HEK293 (cell line): ENCODE data around the gene ZNF12.

Source experiments
- GLI4 ChIP-seq: fragments of 450-650 bp; formaldehyde crosslinking; IDR thresholded peaks from 2 replicates; pipeline ENCODE4 v1.5.1; 2016; ENCODE audit warnings: missing biosample characterization, missing genetic modification characterization
- GLIS1 ChIP-seq: fragments of 450-650 bp; formaldehyde crosslinking; IDR thresholded peaks from 2 replicates; pipeline ENCODE4 v1.5.1; 2016; ENCODE audit warnings: missing biosample characterization, missing genetic modification characterization
- GLIS2 ChIP-seq: fragments of 450-650 bp; formaldehyde crosslinking; IDR thresholded peaks from 2 replicates; pipeline ENCODE4 v1.5.1; 2016; ENCODE audit warnings: missing biosample characterization, missing genetic modification characterization
- KLF7 ChIP-seq: fragments of 450-650 bp; formaldehyde crosslinking; IDR thresholded peaks from 2 replicates; pipeline ENCODE4 v1.5.1; 2016; ENCODE audit warnings: missing biosample characterization, missing genetic modification characterization, borderline replicate concordance
- SP2 ChIP-seq: fragments of 450-650 bp; formaldehyde crosslinking; IDR thresholded peaks from 2 replicates; pipeline ENCODE4 v1.5.1; 2016; ENCODE audit warnings: missing biosample characterization, missing genetic modification characterization
- ZBTB48 ChIP-seq: fragments of 450-650 bp; formaldehyde crosslinking; IDR thresholded peaks from 2 replicates; pipeline ENCODE4 v1.5.1; 2016; ENCODE audit warnings: missing biosample characterization, missing genetic modification characterization
- ZFHX2 ChIP-seq: fragments of 450-650 bp; formaldehyde crosslinking; conservative IDR thresholded peaks from 2 replicates; pipeline ENCODE4 v1.5.1; 2016; ENCODE audit warnings: missing biosample characterization, missing genetic modification characterization
- ZIC2 ChIP-seq: fragments of 450-650 bp; formaldehyde crosslinking; IDR thresholded peaks from 2 replicates; pipeline ENCODE4 v1.5.1; 2016; ENCODE audit warnings: missing biosample characterization, missing genetic modification characterization
- ZNF175 ChIP-seq: fragments of 450-650 bp; formaldehyde crosslinking; IDR thresholded peaks from 2 replicates; pipeline ENCODE4 v1.5.1; 2016; ENCODE audit warnings: missing biosample characterization, missing genetic modification characterization
- ZNF335 ChIP-seq: fragments of 450-650 bp; formaldehyde crosslinking; conservative IDR thresholded peaks from 2 replicates; pipeline ENCODE4 v1.5.1; 2016; ENCODE audit warnings: missing biosample characterization, missing genetic modification characterization
- ZNF354C ChIP-seq: fragments of 450-650 bp; formaldehyde crosslinking; IDR thresholded peaks from 2 replicates; pipeline ENCODE4 v1.5.1; 2016; ENCODE audit warnings: missing biosample characterization, missing genetic modification characterization, low read depth, borderline replicate concordance
- ZNF510 ChIP-seq: fragments of 450-650 bp; formaldehyde crosslinking; IDR thresholded peaks from 2 replicates; pipeline ENCODE4 v1.5.1; 2018; ENCODE audit warnings: mild to moderate bottlenecking, missing genetic modification characterization, missing biosample characterization; ENCODE audit not compliant: insufficient replicate concordance
- ZNF76 ChIP-seq: fragments of 450-650 bp; formaldehyde crosslinking; IDR thresholded peaks from 2 replicates; pipeline ENCODE4; 2016; ENCODE audit warnings: low read depth, missing biosample characterization, missing genetic modification characterization, borderline replicate concordance
- ZXDB ChIP-seq: fragments of 450-650 bp; formaldehyde crosslinking; IDR thresholded peaks from 2 replicates; pipeline ENCODE4 v1.5.1; 2016; ENCODE audit warnings: missing biosample characterization, missing genetic modification characterization
- TF ChIP-seq, protein P1 (sequence below): fragments of 450-650 bp; formaldehyde crosslinking; IDR thresholded peaks from 2 replicates; pipeline ENCODE4 v1.5.1; 2016; ENCODE audit warnings: missing biosample characterization, missing genetic modification characterization, borderline replicate concordance
- TF ChIP-seq, protein P2 (sequence below): fragments of 450-650 bp; formaldehyde crosslinking; conservative IDR thresholded peaks from 2 replicates; pipeline ENCODE4 v1.5.1; 2016; ENCODE audit warnings: low read depth, missing biosample characterization, missing genetic modification characterization
- TF ChIP-seq, protein P3 (sequence below): fragments of 450-650 bp; formaldehyde crosslinking; conservative IDR thresholded peaks from 2 replicates; pipeline ENCODE4 v1.5.1; 2016; ENCODE audit warnings: low read depth, missing biosample characterization, missing genetic modification characterization
- TF ChIP-seq, protein P4 (sequence below): fragments of 450-650 bp; formaldehyde crosslinking; IDR thresholded peaks from 2 replicates; pipeline ENCODE4 v1.5.1; 2016; ENCODE audit warnings: missing biosample characterization, missing genetic modification characterization
- TF ChIP-seq, protein P5 (sequence below): fragments of 450-650 bp; formaldehyde crosslinking; optimal IDR thresholded peaks from 2 replicates; pipeline ENCODE3; 2016; ENCODE audit warnings: missing biosample characterization, mild to moderate bottlenecking, missing genetic modification characterization

The ZNF12 gene

DNA sequence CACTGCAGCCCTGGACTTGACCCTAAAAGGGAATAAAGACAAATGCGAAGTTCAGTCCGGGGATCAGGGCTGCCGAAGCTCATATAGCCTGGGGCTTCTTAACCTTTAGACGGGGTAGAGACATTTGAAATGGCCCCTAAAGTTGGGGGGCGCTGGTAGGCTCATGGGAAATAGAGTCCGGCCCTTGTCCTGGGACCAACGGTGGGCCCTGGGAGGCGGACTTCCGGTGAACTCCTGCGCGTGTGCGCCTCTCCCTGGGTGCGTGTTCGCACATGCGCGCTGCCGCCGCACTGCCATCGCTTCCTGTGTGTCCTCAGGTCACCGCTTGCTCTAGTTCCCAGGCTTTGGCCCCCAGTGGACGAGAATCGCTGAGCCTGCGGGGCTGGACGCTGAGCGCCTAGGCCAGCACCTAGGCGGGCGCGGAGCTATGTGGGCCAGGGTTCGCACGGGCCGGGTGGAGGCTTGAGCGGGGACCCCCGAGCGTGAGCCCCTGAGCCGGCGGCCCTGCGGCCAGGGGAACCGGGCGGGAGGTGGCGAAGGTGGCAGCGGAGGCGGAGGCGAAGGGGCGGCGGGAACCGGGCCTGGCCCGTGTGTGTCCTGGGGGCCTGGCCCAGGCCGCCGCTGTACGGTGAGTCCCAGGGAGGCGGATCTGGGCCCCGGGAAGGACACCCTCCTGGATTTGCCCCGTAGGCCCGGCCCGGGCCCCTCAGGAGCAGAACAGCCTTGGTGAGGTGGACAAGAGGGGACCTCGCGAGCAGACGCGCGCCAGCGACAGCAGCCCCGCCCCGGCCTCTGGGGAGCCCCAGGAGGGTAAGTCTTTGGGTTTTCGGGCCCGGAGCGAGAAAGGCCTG is 23.0 kb upstream of the ZNF12 start (continued):
- TF ChIP-seq, protein P1, sequence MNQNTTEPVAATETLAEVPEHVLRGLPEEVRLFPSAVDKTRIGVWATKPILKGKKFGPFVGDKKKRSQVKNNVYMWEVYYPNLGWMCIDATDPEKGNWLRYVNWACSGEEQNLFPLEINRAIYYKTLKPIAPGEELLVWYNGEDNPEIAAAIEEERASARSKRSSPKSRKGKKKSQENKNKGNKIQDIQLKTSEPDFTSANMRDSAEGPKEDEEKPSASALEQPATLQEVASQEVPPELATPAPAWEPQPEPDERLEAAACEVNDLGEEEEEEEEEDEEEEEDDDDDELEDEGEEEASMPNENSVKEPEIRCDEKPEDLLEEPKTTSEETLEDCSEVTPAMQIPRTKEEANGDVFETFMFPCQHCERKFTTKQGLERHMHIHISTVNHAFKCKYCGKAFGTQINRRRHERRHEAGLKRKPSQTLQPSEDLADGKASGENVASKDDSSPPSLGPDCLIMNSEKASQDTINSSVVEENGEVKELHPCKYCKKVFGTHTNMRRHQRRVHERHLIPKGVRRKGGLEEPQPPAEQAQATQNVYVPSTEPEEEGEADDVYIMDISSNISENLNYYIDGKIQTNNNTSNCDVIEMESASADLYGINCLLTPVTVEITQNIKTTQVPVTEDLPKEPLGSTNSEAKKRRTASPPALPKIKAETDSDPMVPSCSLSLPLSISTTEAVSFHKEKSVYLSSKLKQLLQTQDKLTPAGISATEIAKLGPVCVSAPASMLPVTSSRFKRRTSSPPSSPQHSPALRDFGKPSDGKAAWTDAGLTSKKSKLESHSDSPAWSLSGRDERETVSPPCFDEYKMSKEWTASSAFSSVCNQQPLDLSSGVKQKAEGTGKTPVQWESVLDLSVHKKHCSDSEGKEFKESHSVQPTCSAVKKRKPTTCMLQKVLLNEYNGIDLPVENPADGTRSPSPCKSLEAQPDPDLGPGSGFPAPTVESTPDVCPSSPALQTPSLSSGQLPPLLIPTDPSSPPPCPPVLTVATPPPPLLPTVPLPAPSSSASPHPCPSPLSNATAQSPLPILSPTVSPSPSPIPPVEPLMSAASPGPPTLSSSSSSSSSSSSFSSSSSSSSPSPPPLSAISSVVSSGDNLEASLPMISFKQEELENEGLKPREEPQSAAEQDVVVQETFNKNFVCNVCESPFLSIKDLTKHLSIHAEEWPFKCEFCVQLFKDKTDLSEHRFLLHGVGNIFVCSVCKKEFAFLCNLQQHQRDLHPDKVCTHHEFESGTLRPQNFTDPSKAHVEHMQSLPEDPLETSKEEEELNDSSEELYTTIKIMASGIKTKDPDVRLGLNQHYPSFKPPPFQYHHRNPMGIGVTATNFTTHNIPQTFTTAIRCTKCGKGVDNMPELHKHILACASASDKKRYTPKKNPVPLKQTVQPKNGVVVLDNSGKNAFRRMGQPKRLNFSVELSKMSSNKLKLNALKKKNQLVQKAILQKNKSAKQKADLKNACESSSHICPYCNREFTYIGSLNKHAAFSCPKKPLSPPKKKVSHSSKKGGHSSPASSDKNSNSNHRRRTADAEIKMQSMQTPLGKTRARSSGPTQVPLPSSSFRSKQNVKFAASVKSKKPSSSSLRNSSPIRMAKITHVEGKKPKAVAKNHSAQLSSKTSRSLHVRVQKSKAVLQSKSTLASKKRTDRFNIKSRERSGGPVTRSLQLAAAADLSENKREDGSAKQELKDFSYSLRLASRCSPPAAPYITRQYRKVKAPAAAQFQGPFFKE (tag by site-specific recombination), result no peak
- 0 out of 2 replicates have a peak, but pooled peaks have one; percentile 42 for TF ChIP-seq ZXDB (tag by site-specific recombination)
- TF ChIP-seq ZNF175 (tag by site-specific recombination), result no peak
- 0 out of 2 replicates have a peak, but pooled peaks have one; percentile 64 for TF ChIP-seq ZNF76 (tag by site-specific recombination)
- peak; percentile 61 for TF ChIP-seq GLIS1 (tag by site-specific recombination)
- TF ChIP-seq ZNF354C (tag by site-specific recombination), result no peak
- TF ChIP-seq, protein P2, sequence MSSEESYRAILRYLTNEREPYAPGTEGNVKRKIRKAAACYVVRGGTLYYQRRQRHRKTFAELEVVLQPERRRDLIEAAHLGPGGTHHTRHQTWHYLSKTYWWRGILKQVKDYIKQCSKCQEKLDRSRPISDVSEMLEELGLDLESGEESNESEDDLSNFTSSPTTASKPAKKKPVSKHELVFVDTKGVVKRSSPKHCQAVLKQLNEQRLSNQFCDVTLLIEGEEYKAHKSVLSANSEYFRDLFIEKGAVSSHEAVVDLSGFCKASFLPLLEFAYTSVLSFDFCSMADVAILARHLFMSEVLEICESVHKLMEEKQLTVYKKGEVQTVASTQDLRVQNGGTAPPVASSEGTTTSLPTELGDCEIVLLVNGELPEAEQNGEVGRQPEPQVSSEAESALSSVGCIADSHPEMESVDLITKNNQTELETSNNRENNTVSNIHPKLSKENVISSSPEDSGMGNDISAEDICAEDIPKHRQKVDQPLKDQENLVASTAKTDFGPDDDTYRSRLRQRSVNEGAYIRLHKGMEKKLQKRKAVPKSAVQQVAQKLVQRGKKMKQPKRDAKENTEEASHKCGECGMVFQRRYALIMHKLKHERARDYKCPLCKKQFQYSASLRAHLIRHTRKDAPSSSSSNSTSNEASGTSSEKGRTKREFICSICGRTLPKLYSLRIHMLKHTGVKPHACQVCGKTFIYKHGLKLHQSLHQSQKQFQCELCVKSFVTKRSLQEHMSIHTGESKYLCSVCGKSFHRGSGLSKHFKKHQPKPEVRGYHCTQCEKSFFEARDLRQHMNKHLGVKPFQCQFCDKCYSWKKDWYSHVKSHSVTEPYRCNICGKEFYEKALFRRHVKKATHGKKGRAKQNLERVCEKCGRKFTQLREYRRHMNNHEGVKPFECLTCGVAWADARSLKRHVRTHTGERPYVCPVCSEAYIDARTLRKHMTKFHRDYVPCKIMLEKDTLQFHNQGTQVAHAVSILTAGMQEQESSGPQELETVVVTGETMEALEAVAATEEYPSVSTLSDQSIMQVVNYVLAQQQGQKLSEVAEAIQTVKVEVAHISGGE, result peak; percentile 90
- TF ChIP-seq KLF7 (tag by site-specific recombination), result no peak
- peak; percentile 59 for TF ChIP-seq ZFHX2 (tag by site-specific recombination)
- TF ChIP-seq, protein P3, sequence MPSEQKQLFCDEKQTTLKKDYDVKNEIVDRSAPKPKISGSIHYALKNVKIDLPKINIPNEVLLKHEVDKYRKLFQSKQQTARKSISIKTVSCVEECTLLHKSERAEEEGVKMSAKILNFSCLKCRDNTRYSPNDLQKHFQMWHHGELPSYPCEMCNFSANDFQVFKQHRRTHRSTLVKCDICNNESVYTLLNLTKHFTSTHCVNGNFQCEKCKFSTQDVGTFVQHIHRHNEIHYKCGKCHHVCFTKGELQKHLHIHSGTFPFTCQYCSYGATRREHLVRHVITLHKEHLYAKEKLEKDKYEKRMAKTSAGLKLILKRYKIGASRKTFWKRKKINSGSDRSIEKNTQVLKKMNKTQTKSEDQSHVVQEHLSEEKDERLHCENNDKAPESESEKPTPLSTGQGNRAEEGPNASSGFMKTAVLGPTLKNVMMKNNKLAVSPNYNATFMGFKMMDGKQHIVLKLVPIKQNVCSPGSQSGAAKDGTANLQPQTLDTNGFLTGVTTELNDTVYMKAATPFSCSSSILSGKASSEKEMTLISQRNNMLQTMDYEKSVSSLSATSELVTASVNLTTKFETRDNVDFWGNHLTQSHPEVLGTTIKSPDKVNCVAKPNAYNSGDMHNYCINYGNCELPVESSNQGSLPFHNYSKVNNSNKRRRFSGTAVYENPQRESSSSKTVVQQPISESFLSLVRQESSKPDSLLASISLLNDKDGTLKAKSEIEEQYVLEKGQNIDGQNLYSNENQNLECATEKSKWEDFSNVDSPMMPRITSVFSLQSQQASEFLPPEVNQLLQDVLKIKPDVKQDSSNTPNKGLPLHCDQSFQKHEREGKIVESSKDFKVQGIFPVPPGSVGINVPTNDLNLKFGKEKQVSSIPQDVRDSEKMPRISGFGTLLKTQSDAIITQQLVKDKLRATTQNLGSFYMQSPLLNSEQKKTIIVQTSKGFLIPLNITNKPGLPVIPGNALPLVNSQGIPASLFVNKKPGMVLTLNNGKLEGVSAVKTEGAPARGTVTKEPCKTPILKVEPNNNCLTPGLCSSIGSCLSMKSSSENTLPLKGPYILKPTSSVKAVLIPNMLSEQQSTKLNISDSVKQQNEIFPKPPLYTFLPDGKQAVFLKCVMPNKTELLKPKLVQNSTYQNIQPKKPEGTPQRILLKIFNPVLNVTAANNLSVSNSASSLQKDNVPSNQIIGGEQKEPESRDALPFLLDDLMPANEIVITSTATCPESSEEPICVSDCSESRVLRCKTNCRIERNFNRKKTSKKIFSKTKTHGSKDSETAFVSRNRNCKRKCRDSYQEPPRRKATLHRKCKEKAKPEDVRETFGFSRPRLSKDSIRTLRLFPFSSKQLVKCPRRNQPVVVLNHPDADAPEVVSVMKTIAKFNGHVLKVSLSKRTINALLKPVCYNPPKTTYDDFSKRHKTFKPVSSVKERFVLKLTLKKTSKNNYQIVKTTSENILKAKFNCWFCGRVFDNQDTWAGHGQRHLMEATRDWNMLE (tag by site-specific recombination), result peak; percentile 96
- TF ChIP-seq, protein P4, sequence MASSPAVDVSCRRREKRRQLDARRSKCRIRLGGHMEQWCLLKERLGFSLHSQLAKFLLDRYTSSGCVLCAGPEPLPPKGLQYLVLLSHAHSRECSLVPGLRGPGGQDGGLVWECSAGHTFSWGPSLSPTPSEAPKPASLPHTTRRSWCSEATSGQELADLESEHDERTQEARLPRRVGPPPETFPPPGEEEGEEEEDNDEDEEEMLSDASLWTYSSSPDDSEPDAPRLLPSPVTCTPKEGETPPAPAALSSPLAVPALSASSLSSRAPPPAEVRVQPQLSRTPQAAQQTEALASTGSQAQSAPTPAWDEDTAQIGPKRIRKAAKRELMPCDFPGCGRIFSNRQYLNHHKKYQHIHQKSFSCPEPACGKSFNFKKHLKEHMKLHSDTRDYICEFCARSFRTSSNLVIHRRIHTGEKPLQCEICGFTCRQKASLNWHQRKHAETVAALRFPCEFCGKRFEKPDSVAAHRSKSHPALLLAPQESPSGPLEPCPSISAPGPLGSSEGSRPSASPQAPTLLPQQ (tag by site-specific recombination), result peak; percentile 88
- no peak for TF ChIP-seq ZNF510 (tag by site-specific recombination)
- 0 out of 2 replicates have a peak, but pooled peaks have one; percentile 20 for TF ChIP-seq GLI4 (tag by site-specific recombination)
- TF ChIP-seq, protein P5, sequence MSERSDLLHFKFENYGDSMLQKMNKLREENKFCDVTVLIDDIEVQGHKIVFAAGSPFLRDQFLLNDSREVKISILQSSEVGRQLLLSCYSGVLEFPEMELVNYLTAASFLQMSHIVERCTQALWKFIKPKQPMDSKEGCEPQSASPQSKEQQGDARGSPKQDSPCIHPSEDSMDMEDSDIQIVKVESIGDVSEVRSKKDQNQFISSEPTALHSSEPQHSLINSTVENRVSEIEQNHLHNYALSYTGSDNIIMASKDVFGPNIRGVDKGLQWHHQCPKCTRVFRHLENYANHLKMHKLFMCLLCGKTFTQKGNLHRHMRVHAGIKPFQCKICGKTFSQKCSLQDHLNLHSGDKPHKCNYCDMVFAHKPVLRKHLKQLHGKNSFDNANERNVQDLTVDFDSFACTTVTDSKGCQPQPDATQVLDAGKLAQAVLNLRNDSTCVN, result peak; percentile 88
- peak; percentile 82 for TF ChIP-seq SP2
- peak; percentile 99 for TF ChIP-seq ZBTB48 (tag by site-specific recombination)
- no peak for TF ChIP-seq ZIC2
- peak; percentile 65 for TF ChIP-seq ZNF335 (tag by site-specific recombination)
- TF ChIP-seq GLIS2 (tag by site-specific recombination), result peak; percentile 84
